ENCODE data around the gene GJB5.

GJB5 gene

DNA sequence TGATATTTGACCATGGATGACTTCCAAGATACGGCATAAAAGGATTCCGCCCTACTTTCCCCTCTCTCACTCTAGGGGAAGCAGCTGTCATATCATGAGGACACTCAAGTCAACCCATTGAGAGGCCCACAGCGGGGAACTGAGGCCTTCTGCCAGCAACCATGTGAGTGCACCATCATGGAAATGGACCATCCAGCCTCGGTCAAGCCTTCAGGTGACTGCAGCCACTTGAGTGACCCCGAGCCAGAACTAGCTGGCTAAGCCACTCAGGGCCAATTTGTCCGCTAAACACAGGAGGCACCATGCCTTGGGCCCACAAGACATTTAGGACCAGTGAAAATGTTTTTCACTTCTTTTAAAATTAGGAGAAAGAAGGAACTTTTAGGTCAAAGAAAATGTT, 11.1 kb upstream of the GJB5 start:
- TF ChIP-seq SIN3A (IDR thresholded peaks at IDR 0.05; ENCODE audit: borderline replicate concordance, insufficient read depth, low read length) (no peak), REST (IDR thresholded peaks at IDR 0.05; ENCODE audit: insufficient read depth in 1 of 2, low read depth in 2 of 2, low read length in 2 of 2) (no peak), FOXP2 (optimal IDR thresholded peaks at IDR 0.05; ENCODE audit: borderline replicate concordance, extremely low read depth, extremely low read length, insufficient read depth) (no peak), TAF1 (IDR thresholded peaks at IDR 0.05; ENCODE audit: borderline replicate concordance, insufficient read depth, low read length) (no peak), POLR2AphosphoS5 (IDR thresholded peaks at IDR 0.05; ENCODE audit: low read depth, low read length) (no peak)

DNA sequence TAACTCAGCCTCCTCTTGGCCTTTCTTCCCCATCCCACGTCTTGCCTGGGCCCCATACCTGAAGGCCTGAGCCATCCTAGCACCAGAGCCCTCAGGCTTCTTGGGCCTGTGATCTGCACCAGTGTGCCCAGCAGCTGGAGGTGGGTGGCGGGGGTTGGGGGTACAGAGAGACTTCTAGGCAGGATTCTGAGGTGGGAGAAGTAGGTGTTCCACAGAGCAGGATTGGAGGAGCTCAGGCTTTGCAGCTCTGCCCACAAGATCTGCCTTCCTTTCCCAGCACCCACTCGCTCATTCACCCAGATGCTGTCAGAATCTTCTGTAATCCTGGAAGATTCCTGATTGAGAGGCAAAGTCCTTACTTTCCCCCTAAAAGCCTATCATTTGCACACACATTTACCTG, 10.0 kb upstream of the GJB5 start:
- no peak for TF ChIP-seq POLR2AphosphoS5 (IDR thresholded peaks at IDR 0.05; ENCODE audit: low read depth, low read length)
- TF ChIP-seq SIN3A (IDR thresholded peaks at IDR 0.05; ENCODE audit: borderline replicate concordance, insufficient read depth, low read length) = no peak
- TF ChIP-seq FOXP2 (optimal IDR thresholded peaks at IDR 0.05; ENCODE audit: borderline replicate concordance, extremely low read depth, extremely low read length, insufficient read depth) = no peak
- TF ChIP-seq TAF1 (IDR thresholded peaks at IDR 0.05; ENCODE audit: borderline replicate concordance, insufficient read depth, low read length) = no peak

- TF ChIP-seq SIN3A (IDR thresholded peaks at IDR 0.05; ENCODE audit: borderline replicate concordance, insufficient read depth, low read length) (no peak), FOXP2 (optimal IDR thresholded peaks at IDR 0.05; ENCODE audit: borderline replicate concordance, extremely low read depth, extremely low read length, insufficient read depth) (no peak), TAF1 (IDR thresholded peaks at IDR 0.05; ENCODE audit: borderline replicate concordance, insufficient read depth, low read length) (no peak), REST (IDR thresholded peaks at IDR 0.05; ENCODE audit: insufficient read depth in 1 of 2, low read depth in 2 of 2, low read length in 2 of 2) (no peak), POLR2AphosphoS5 (IDR thresholded peaks at IDR 0.05; ENCODE audit: low read depth, low read length) (no peak)
Observed at GRCh38 chr1:34745666-34746065, 9.2 kb upstream of the GJB5 start.

- TF ChIP-seq REST (IDR thresholded peaks at IDR 0.05; ENCODE audit: insufficient read depth in 1 of 2, low read depth in 2 of 2, low read length in 2 of 2) (no peak), SIN3A (IDR thresholded peaks at IDR 0.05; ENCODE audit: borderline replicate concordance, insufficient read depth, low read length) (no peak), TAF1 (IDR thresholded peaks at IDR 0.05; ENCODE audit: borderline replicate concordance, insufficient read depth, low read length) (no peak), FOXP2 (optimal IDR thresholded peaks at IDR 0.05; ENCODE audit: borderline replicate concordance, extremely low read depth, extremely low read length, insufficient read depth) (no peak), POLR2AphosphoS5 (IDR thresholded peaks at IDR 0.05; ENCODE audit: low read depth, low read length) (no peak)
Observed at GRCh38 chr1:34746101-34746500, 8.7 kb upstream of the GJB5 start.

DNA sequence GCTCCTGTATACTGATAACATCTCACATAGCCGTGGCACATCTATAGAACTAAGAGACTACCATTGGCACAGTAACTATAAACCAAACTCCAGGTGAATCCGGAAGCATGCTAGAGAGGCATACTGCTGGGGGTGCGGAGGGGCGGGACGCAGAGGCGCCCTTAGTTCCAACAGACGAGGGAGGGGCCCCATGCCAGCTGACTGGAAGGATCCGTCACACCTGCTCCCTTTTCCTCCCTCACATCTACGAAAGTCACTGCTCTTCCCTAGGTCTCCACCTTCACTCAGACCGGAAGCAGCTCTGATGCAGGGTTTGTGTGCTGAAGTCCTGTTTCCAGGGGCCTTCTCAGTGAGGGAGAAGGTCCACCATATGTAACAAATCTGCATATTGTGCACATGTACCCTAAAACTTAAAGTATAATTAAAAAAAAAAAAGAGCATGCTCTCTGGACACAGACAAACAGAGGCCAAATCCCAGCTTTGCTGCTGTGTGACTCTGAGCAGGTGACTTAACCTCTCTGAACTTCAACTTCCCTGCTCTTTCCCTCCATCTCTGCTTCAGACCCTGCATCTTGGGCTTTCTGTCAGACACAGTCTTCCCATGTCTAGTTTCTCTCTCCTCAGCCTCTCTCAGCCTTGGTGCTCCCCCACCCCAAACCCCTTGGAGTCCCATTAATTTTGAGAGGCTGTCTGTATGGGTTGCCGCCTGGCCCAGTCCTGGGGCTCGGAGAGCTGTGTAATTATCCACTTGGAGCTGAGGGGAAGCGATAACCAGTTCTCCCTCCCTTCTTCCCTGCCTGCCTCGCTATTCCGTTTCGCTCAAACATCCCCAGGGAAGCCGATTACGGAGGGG, 7.8 kb upstream of the GJB5 start:
- TF ChIP-seq POLR2AphosphoS5 (IDR thresholded peaks at IDR 0.05; ENCODE audit: low read depth, low read length) = no peak
- no peak for TF ChIP-seq TAF1 (IDR thresholded peaks at IDR 0.05; ENCODE audit: borderline replicate concordance, insufficient read depth, low read length)
- no peak for TF ChIP-seq REST (IDR thresholded peaks at IDR 0.05; ENCODE audit: insufficient read depth in 1 of 2, low read depth in 2 of 2, low read length in 2 of 2)
- no peak for TF ChIP-seq FOXP2 (optimal IDR thresholded peaks at IDR 0.05; ENCODE audit: borderline replicate concordance, extremely low read depth, extremely low read length, insufficient read depth)
- no peak for TF ChIP-seq SIN3A (IDR thresholded peaks at IDR 0.05; ENCODE audit: borderline replicate concordance, insufficient read depth, low read length)
